ENCODE measurements around the gene RPL14. TPM values are rescaled to one million over a fixed set of nuclear protein-coding genes. Genes with fewer than 3 reads are reported as not detected.
"Not testable (repeated sequence)": the region's sequence is repeated elsewhere in the genome, so short reads cannot be mapped to it uniquely, and the experiment has no call there.

RPL14 gene
- total RNA-seq, 1 donor from 2014 or later = 670 TPM

- no peak for DNase-seq (ENCODE audit: low read depth)
- TF ChIP-seq, protein P1, sequence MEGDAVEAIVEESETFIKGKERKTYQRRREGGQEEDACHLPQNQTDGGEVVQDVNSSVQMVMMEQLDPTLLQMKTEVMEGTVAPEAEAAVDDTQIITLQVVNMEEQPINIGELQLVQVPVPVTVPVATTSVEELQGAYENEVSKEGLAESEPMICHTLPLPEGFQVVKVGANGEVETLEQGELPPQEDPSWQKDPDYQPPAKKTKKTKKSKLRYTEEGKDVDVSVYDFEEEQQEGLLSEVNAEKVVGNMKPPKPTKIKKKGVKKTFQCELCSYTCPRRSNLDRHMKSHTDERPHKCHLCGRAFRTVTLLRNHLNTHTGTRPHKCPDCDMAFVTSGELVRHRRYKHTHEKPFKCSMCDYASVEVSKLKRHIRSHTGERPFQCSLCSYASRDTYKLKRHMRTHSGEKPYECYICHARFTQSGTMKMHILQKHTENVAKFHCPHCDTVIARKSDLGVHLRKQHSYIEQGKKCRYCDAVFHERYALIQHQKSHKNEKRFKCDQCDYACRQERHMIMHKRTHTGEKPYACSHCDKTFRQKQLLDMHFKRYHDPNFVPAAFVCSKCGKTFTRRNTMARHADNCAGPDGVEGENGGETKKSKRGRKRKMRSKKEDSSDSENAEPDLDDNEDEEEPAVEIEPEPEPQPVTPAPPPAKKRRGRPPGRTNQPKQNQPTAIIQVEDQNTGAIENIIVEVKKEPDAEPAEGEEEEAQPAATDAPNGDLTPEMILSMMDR (conservative IDR thresholded peaks at IDR 0.05; ENCODE audit: low read depth, low read length) = no peak
- no peak overlapping the region for H3K4me3 ChIP-seq (ENCODE audit: low read depth, low read length)
Measured at GRCh38 chr3:40461161-40461560, 4.0 kb downstream of the RPL14 start.

GRCh38 chr3:40462838-40463237 is 5.7 kb downstream of the RPL14 start:
- H3K4me3 ChIP-seq (ENCODE audit: low read depth, low read length); DNase-seq (ENCODE audit: low read depth): not testable (repeated sequence)

- TF ChIP-seq, protein P1 (conservative IDR thresholded peaks at IDR 0.05; ENCODE audit: low read depth, low read length) = no peak
- no peak for DNase-seq (ENCODE audit: low read depth)
- H3K4me3 ChIP-seq (ENCODE audit: low read depth, low read length) = no peak overlapping the region
Measured at GRCh38 chr3:40463579-40463978, 6.4 kb downstream of the RPL14 start.

- no peak overlapping the region for H3K4me3 ChIP-seq (ENCODE audit: low read depth, low read length)
- DNase-seq (ENCODE audit: low read depth) = no peak
- TF ChIP-seq, protein P1 (conservative IDR thresholded peaks at IDR 0.05; ENCODE audit: low read depth, low read length) = no peak
Measured at GRCh38 chr3:40464339-40465110, 7.4 kb downstream of the RPL14 start.

DNA sequence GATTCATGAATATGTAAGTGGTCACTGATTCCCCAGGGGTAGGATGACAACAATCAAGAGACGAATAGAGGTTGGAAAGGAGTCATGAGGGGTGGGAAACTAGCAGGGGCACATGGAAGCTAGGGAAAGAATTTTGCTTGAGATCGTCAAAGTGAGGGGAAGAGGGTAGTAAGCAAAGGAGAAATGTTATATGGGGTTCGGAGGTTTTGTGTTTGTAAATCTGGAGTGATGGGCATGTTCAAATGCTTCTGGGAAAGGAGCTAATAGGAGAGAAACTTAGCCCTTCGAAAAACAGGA is 7.9 kb downstream of the RPL14 start:
- DNase-seq (ENCODE audit: low read depth) = no peak
- H3K4me3 ChIP-seq (ENCODE audit: low read depth, low read length) = no peak overlapping the region
- TF ChIP-seq, protein P1 (conservative IDR thresholded peaks at IDR 0.05; ENCODE audit: low read depth, low read length) = no peak

GRCh38 chr3:40465456-40465855 is 8.3 kb downstream of the RPL14 start:
- TF ChIP-seq, protein P1 (conservative IDR thresholded peaks at IDR 0.05; ENCODE audit: low read depth, low read length) = no peak
- DNase-seq (ENCODE audit: low read depth) = no peak
- H3K4me3 ChIP-seq (ENCODE audit: low read depth, low read length) = no peak overlapping the region

- no peak overlapping the region for H3K4me3 ChIP-seq (ENCODE audit: low read depth, low read length)
- DNase-seq (ENCODE audit: low read depth) = no peak
- TF ChIP-seq, protein P1 (conservative IDR thresholded peaks at IDR 0.05; ENCODE audit: low read depth, low read length) = no peak
Measured at GRCh38 chr3:40468018-40468417, 10.9 kb downstream of the RPL14 start.
